NT2/D1 (cell line): ENCODE data around the gene MYPN.

Experiments used
- SUZ12 ChIP-seq: IDR thresholded peaks from 2 replicates; pipeline ENCODE4 v1.6.1; 2011; ENCODE audit not compliant: insufficient read length, insufficient read depth; ENCODE audit errors: extremely low read depth
- YY1 ChIP-seq: IDR thresholded peaks from 2 replicates; pipeline ENCODE4 v1.6.1; 2011; ENCODE audit not compliant: insufficient read length, insufficient read depth

DNA sequence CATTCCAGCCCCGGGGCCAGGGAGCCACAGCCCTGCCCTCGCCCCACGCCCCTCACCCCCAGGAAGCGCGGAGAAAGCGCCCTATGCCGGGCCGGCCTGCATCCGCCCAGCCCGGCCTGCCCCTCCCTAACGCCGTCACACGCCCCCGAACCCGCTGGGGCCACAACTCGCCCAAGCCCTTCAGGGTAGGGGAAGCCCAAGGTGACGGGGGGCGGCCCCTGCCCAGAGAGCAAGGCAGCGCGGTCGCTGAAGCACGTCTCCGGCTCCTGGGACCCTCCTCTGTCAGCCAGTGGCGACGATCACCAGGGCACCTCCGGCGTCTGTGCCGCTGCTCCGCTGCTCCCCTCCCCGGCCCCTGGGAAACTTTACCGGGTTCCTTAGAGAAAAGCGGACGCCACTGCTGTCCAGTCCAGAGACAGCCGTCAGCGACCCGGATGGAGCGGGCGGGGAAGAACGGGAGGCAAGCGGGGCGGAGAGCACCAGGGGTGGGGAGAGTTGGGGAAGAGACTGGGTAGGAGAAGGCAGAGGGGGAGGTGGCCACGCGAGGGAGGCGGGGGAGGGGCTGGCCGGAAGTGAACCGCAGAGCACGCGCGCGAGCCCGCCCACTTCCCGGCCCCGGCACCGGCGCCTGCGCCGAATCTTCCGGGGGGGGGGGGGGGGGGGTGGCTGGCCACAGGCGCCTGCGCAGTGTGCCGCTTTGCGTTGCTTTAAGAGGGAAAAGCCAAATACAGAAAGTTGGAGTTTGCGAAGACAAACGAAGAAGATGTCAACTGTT, 34.3 kb upstream of the MYPN start, which contains the start of gene HERC4:
- TF ChIP-seq YY1 = no peak
- TF ChIP-seq SUZ12 = no peak
